HG03060 (cell line): ENCODE data around the gene RHEX.

Experiments
- ATAC-seq: cut with Tn5 transposase; IDR thresholded peaks from one replicate; pipeline ENCODE4 v1.9.1; 2021; ENCODE audit warnings: low read depth, moderate number of reproducible peaks; ENCODE audit not compliant: unreplicated experiment

The RHEX gene

DNA sequence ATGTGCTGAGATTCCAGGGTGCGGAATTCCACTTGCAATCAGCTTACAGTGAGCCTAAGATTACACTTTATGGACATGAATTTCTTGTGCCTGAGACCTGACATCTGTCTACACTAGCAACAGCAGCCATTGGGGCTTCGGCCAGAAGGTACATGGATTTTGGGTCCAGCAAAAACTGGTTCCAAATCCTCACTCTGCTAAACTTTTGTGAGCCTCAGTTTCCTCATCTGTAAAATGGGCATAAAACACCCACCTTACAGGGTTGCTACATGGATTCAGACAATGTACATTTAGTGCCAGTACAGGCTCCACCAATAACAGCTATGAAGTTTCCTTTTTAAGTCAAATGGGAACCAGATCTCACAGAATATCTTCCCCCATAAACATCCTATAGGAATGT, 30.8 kb downstream of the RHEX start:
- no peak for ATAC-seq

DNA sequence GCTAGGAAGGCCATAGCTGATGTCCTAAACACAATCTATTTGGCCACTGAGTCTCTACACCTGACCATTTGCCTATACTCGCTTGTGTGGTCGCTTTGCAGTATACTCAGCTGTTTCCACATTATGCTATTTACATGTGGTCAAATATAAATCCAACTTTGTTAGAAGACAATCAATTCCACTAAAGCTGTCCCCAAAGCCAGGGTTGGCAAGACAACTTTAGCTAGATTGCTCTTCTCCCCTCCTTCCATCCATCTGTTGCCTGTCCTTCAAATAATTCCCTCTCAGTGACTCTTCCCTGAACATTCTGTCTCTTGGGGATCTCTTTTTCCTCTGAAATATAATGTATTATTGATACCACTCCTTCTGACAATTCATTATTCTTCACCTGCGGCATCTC, 34.1 kb downstream of the RHEX start:
- no peak for ATAC-seq

DNA sequence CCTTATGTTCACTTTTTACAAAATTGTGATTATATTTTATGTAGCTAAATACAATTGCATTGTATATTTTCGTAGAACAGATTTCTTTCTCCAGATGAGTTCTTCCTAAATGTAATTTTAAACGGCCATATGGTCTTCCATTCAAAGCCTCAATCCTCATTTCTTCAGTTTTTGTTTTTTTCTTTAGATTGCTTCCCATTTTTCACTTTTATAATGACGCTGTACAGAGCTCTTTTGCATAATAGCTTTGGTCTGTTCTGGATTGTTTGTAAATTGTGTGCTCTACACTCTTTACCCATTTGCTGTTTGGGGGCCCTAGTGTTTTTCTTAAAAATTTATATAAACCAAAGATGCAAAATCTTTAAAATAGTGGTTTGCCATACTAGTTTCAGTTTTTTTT, 36.4 kb downstream of the RHEX start:
- no peak for ATAC-seq

DNA sequence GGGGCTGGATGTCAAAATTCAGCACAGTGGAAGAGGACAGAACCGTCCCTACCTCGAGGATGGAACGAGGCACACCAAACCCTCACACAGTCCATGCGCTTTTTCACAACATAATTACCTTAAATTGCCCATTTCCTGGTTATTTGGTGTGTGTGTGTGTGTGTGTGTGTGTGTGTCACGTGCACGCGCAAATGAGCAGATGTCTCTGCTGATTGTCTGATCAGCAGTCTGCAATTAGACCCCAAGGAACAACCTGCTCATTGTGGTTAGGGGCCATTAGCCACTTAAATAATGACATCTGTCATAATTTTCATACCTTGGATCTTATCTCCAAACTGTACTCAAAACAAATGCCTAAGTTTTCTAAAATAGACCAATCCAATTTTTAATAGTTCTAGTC, 41.1 kb downstream of the RHEX start:
- no peak for ATAC-seq

DNA sequence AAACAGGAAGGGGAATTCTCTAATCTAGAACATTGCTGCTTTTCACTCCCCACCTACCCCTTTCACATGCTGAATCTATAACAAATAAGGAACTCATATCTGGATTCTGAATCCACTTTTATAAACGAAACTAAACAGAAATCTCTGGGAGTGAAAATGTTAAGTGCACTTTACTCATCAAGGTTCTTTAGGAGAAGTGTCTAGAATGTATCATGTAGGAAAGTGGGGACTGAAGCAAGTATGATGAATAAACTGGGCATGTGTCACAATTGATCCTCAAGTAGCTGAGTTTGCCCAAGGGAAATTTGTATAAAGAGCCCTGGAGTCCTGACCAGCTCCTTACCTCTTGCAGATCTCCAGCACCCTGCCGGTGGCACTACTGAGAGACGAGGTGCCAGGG, 44.4 kb downstream of the RHEX start:
- no peak for ATAC-seq

DNA sequence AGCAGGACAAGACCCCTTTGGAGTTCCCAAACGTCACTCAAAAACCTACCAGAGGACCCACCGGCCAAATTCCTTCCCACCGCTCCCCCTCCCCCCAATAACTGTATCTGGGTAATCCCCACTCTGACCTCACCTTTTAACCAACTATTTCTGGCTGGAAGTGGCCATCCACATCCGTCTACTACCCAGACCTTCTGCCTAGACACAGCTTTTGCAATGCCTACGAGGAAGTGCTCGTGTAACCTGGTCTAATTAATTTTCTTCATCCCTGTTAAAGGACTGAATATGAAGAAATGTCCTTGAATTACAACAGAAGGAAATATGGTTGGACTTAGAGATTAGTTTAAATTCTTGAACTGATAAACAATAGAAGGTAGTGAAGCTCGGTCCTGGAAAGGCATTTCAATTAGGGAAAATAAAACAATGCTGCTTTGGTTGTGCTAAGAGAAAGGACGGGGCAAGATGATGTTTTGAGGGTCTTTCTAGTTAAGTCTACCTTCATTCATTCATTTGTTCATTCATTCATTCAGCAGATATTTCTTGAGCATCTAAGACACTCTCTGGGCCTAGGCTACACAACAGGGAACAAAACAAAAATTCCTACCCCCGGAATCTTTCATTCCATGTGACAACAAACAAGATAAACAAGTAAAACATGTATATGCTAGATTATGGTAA, 45.4 kb downstream of the RHEX start:
- no peak for ATAC-seq

DNA sequence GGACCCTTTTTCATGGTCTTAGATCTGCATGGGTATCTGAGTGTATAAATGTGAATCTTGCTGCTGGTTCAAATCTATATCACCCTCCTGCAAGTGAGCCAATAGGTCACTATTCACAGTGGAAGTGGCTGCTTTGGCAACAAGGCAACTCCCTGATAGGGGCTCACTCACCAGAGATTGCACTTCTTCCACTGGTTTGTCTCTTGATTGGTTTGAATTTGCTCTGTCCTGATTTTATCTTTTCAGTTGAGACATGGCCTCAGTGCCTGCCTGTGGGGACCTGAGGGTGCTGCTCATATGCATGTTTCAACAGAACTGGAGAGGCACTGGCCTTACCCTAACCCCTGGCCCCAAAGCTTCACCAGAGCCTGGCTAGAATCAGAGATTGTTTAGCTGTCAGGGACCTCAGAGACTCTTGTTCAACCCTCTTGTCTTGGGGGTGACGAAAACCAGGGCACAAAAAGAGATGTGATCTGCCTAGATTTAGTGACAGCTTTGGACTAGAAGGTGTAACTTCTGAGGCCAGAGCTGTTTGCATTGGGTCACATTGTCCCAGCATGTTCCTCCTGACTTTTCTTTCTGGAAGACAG, 47.3 kb downstream of the RHEX start:
- ATAC-seq, result no peak

DNA sequence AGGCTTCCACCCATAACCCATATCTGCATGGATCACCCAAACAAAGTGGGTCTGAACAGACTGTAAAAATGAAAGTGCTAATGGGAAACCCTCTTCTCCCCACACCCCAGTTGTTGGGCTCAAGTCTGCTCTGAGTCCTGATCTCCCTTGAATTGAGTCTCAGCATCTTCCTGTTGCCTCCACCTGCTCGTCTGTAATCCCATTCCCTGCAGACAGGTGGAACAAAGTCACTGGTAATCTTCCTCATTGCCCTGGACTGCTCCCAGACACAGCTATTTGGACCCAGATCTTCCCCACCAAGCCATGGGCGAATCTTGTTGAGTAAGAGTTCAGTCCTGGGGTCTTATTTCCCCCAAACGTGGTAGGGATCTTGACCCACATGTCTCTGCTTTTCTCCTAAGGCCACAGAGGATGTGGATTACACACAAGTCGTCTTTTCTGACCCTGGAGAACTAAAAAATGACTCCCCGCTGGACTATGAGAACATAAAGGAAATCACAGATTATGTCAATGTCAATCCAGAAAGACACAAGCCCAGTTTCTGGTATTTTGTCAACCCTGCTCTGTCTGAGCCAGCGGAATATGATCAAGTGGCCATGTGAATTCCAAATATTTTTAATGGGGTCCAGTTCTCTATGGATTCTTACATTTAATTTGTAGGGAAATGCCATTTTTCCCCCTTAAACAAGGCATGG, 48.5 kb downstream of the RHEX start:
- ATAC-seq, result no peak

DNA sequence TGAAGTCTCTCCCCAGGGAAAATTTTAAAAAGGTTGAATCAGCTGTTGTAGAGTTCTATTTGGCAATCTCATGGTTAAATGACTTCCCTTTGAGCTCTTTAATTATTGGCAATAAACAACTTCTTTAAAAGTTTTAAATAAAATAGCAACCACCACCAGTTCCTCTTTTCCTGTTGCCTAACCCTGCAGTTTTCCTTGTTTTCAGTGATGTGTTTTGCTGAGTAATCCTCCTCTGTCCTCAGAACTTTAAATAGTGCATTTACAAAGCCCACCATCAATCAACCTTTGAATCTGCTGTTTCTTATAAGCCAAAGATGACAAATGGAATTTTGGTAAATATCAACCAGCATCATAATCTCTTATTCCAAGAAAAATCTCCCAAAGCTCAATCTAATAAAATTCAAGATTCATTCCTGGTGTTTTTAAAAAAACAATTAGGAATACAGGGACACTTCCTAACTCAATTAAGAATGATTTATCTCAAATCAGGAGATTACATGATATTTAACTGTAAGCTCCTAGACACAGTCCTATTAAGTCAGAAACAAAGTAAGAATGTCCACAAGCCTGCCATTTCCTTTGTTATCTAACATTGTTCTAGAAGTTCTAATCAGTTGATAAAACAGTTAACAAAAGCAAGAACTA, 49.4 kb downstream of the RHEX start:
- ATAC-seq, result no peak

DNA sequence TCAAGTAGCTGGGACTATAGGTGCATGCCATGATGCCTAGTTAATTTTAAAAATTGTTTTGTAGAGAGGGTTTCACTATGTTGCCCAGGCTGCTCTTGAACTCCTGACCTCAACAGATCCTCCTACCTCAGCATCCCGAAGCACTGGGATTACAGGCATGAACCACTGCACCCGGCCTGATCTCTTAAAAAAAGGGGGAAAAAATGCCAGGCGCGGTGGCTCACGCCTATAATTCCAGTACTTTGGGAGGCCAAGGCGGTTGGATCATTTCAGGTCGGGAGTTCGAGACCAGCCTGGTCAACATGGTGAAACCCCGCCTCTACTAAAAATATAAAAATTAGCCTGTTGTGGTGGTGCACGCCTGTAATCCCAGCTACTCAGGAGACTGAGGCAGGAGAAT, 51.0 kb downstream of the RHEX start:
- no peak for ATAC-seq

DNA sequence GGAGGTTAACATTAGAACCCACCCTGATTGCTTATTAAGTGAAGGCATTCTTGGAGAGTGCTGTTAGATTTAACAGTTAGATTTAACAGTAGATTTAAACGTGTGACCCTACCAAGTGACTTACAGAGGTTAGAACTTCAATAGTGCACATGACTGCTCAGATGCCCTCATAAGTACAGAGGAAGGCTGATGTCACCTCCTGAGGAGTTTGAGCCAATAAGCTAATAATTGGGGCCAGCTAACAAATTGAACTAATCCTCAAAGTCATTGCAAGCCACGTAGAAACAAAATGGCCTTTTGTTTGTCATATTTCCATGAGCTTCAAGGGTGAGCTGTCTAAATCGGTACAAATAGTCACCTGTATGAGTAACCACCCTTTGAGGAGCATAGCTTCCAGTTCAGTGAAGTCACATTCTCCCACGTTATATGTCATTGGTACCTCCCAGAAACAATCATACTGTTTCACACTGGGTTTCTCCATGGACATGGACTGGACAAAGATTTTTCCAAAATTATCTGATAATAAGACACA, 52.6 kb downstream of the RHEX start:
- ATAC-seq, result no peak

DNA sequence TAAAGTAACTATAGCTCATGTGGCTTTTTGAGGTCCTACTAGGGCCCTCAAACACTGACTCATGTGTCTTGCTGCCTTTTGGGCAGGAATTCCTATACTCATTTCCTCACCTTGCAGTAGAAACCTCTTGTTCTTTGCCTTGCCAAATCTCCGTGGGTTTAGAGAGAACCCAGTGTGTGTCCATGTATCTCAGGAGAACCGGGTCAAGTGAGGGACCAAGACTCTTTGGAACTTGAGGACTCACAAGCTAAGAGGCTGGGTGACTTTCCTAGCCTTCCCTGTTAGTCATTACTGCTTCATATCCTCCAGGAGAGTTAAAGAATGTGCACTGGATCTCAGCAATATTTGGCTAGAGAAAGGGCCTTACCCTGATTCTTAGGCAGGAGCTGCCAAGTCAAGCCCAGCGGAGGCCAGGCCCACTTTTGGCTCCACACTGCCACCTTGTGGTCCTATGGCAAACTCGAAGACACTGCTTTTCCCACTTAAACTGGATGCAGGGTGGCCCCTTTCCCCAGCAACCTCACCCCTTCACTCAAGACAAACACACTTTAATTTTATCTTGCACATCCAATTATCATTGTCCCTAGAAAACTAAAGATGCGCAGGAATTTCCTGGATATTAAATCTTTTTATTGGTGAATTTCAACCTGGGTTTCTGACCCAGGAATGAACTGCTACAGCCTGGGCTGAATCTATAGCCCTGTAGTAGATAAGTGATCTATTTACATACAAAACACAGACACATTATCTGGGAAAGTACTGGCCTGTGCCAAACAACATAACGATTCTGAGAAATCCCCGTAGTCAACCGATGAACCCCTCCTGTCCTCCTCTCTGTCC, 53.6 kb downstream of the RHEX start:
- ATAC-seq, result no peak

DNA sequence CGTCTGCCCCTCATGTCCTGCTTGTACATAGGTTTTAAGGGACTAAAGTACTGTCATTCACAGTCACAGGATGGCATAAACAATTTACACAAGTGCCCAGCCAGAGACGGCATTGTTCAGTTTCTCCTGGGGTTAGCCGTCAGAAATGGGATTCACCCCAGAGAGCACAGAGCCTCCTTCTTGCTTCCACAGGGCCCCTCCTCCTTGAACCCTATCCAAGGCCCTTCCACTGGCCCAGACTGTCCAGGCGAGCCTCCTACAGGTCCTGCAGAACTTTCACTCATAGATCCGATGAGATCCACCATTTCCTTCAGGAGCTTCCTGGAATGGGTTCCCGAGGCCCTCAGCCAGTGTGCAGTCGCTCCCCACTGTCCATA, 54.2 kb downstream of the RHEX start:
- ATAC-seq, result no peak

DNA sequence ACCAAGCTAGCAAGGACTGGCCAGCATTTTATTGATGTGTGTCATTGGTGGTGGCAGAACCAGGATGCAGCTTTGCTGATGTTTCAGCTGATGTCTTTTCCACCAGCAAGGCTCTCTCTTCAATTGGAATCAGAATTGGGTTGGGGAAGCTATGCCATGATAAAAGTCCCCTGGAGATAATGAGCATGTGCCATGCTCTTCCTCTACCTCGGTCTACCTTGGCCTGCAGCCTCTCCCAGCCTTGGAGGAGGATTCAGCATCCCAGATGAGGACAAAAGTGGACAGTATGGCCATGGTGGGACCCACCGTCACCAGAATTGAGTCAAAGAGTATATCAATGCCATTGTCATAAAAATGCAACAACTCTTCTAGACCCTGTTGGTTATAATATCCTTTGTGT, 55.7 kb downstream of the RHEX start:
- no peak for ATAC-seq

DNA sequence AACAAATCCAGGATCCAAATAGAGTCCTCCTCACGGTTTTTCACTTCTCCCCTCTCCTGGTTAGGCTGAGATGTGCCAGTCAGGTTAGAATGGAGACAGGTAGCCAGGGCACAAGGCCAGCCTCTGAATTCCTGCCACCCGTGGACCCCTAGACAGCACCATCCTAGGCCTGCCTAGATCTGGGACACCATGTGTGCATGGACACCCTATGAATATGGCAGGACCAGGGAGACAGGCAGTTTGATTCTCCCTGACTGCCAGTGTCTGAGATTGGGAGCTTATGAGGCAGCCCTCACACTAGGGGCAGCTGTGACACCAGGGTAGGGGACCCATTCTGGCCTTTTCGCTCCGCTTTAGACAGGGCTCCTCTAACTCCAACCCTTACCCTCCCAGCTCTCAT, 56.7 kb downstream of the RHEX start:
- no peak for ATAC-seq

DNA sequence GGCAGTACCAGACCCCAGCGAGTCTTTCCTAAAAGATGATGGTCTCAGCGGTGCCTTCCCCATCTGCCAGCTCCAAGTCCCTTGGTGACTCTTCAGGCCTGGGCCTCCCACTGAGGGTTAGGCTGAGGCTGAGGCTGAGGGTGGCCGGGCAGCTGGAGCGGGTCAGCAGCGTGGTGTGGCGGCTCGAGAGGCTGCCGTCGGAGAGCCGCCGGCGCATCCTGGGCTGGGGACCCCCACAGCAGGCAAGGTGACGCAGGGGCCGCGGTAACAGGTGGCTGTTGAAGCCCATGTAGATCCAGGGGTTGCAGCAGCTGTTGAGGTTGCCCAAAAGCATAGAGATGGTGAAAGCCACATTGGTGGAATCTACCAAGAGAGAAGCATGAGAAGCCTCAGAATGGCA, 57.2 kb downstream of the RHEX start:
- no peak for ATAC-seq

DNA sequence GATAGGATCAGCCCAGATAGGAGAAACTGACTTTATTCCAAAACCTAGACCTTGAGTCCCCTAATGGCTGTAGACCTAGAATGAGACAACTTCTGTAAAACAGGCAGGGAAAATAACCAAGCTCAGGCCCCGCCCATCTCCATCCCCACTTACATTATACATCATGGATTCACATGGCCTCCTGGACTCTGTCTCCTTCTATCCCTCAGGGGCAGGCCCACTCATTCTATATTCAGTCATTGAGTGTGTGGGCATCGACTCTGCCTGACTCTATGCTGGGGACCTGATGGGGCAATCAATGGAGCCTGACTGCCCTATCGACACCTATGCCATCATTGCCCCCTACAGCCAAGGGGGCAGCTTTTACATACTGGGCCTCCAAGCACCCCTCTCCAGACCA, 57.8 kb downstream of the RHEX start:
- ATAC-seq, result no peak

DNA sequence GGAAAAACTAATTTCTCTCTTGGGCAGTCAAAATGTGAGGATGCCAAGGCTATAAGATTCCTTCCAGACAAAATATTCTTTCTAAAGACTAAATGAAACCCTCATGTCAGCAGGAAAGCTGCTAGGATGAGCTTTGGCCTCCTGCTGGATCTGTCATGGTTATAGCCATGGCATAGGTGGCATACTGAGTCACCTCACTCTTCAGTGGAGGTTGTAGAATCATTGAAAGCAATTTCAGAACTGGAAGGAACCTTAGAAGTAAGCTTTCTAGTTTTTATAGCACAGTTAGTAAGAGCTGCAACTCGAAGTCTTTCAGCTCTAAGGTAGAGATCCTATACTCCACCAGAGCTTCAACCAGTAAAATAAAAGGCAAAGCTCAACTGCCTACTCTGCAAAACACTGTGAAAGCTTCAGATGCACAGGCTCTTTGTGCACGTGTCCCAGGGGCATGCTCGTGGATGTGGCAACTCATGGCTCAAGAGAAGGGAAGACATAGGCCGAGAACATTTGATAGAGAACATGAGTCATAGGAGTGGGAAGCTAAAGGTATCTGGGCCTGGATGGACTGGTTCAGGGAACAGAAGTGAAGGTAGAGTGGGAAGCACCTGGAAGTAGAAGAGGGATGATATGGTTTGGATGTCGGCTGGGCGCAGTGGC, 58.4 kb downstream of the RHEX start:
- no peak for ATAC-seq

DNA sequence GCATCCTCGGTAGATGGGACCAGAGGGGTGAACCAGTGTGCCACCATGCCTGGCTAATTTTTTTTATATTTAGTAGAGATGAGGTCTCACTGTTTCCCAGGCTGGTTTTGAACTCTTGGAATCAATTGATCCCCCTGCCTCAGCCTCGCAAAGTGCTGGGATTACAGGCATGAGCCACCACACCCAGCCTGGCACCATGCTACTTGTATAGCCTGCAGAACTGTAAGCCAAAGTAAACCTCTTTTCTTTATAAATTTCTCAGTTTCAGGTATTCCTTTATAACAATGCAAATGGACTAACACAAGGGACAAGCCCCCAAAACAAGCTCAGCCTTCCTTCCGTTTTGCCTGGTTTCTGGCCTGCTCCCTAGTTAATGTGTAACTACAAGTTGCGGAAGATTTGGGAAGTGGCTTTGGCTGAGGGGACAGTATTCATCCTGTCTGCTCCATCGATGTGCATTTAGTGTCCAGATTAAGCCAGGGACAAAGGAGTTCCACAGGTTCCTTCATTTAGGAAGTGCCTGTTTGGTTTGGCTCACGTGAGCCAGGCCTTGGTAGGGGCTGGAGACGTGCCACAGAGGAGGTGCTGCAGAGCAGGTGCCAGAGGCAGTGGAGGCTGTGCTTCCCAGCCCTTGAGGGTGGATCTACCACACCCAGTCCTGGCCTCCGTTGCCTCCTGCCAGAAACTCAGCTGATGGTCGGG, 59.8 kb downstream of the RHEX start:
- ATAC-seq, result no peak
